Measurements from ENCODE around the gene MESP1.

Gene MESP1

GRCh38 chr15:89770041-89770440 lies 19.0 kb upstream of the MESP1 start:
- Histone ChIP-seq H3K9ac (ENCODE audit: low read length) (peak overlapping the region; percentile 29), H3K14ac (ENCODE audit: low read length in 2 of 2) (no peak overlapping the region), H3K27me3 (ENCODE audit: control insufficient read depth in 1 of 2, insufficient read depth in 1 of 2, low read length in 2 of 2) (no peaks in the 10 kb centered on the region), H2BK120ac (ENCODE audit: low read depth, low read length) (no peak overlapping the region), H3K9me3 (ENCODE audit: control insufficient read depth, low read length) (no peaks in the 10 kb centered on the region), H3K27ac (ENCODE audit: low read length, poor library complexity, severe bottlenecking) (no peak overlapping the region), H3K18ac (ENCODE audit: low read depth in 1 of 2, low read length in 2 of 2) (no peak overlapping the region), H2BK12ac (ENCODE audit: low read length in 2 of 2) (no peak overlapping the region), H3K4me3 (ENCODE audit: insufficient read depth in 1 of 2, low read depth in 1 of 2, low read length in 2 of 2) (no peak overlapping the region), H4K91ac (ENCODE audit: low read length) (no peak overlapping the region), H3K4ac (ENCODE audit: low read depth in 1 of 2, low read length in 2 of 2) (no peak overlapping the region), H2BK5ac (ENCODE audit: low read depth, low read length, poor library complexity, severe bottlenecking) (no peak overlapping the region), H2AK5ac (ENCODE audit: low read length, severe bottlenecking) (no peak overlapping the region), H3K36me3 (ENCODE audit: control insufficient read depth in 1 of 2, insufficient read depth in 2 of 2, low read depth in 1 of 2, low read length in 2 of 2) (peaks cover 5 to 6% of the 10 kb centered on the region in 2 experiments), H3K79me1 (replicated peaks; ENCODE audit: low read length, poor library complexity, severe bottlenecking) (no peaks in the 10 kb centered on the region), H2BK15ac (ENCODE audit: low read depth, poor library complexity, severe bottlenecking) (no peak overlapping the region), H4K8ac (ENCODE audit: low read length) (no peak overlapping the region), H3K4me2 (ENCODE audit: low read length, poor library complexity, severe bottlenecking) (no peak overlapping the region), H2AFZ (ENCODE audit: low read depth, low read length) (no peak overlapping the region), H3K23ac (ENCODE audit: low read length in 2 of 2) (no peak overlapping the region), H3K4me1 (ENCODE audit: control insufficient read depth, insufficient read depth, low read depth, low read length) (peaks cover 12% of the 10 kb centered on the region)
- whole genome bisulfite sequencing = 80% methylated on average over 3 of the region's 3 CpGs
- no peak for DNase-seq

GRCh38 chr15:89769366-89769765 lies 18.3 kb upstream of the MESP1 start:
- H3K9me3 ChIP-seq (ENCODE audit: control insufficient read depth, low read length) = no peaks in the 10 kb centered on the region
- no peak overlapping the region for H3K4ac ChIP-seq (ENCODE audit: low read depth in 1 of 2, low read length in 2 of 2)
- peaks cover 12% of the 10 kb centered on the region for H3K4me1 ChIP-seq (ENCODE audit: control insufficient read depth, insufficient read depth, low read depth, low read length)
- no peak overlapping the region for H4K91ac ChIP-seq (ENCODE audit: low read length)
- H2BK5ac ChIP-seq (ENCODE audit: low read depth, low read length, poor library complexity, severe bottlenecking) = no peak overlapping the region
- no peak overlapping the region for H3K27ac ChIP-seq (ENCODE audit: low read length, poor library complexity, severe bottlenecking)
- H3K23ac ChIP-seq (ENCODE audit: low read length in 2 of 2) = no peak overlapping the region
- H3K4me2 ChIP-seq (ENCODE audit: low read length, poor library complexity, severe bottlenecking) = no peak overlapping the region
- H3K27me3 ChIP-seq (ENCODE audit: control insufficient read depth in 1 of 2, insufficient read depth in 1 of 2, low read length in 2 of 2) = no peaks in the 10 kb centered on the region
- no peak overlapping the region for H3K9ac ChIP-seq (ENCODE audit: low read length)
- no peak overlapping the region for H2AK5ac ChIP-seq (ENCODE audit: low read length, severe bottlenecking)
- H2AFZ ChIP-seq (ENCODE audit: low read depth, low read length) = no peak overlapping the region
- H4K8ac ChIP-seq (ENCODE audit: low read length) = no peak overlapping the region
- no peak overlapping the region for H2BK12ac ChIP-seq (ENCODE audit: low read length in 2 of 2)
- no peak for DNase-seq
- no peak overlapping the region for H3K18ac ChIP-seq (ENCODE audit: low read depth in 1 of 2, low read length in 2 of 2)
- no peaks in the 10 kb centered on the region for H3K79me1 ChIP-seq (replicated peaks; ENCODE audit: low read length, poor library complexity, severe bottlenecking)
- no peak overlapping the region for H3K14ac ChIP-seq (ENCODE audit: low read length in 2 of 2)
- 86% methylated on average over 2 of the region's 3 CpGs for WGBS
- no peak overlapping the region for H2BK120ac ChIP-seq (ENCODE audit: low read depth, low read length)
- no peak overlapping the region for H2BK15ac ChIP-seq (ENCODE audit: low read depth, poor library complexity, severe bottlenecking)
- no peak overlapping the region for H3K4me3 ChIP-seq (ENCODE audit: insufficient read depth in 1 of 2, low read depth in 1 of 2, low read length in 2 of 2)
- peaks cover 2 to 6% of the 10 kb centered on the region in 2 experiments for H3K36me3 ChIP-seq (ENCODE audit: control insufficient read depth in 1 of 2, insufficient read depth in 2 of 2, low read depth in 1 of 2, low read length in 2 of 2)

GRCh38 chr15:89768071-89768500 lies 17.0 kb upstream of the MESP1 start:
- Histone ChIP-seq H3K27ac (ENCODE audit: low read length, poor library complexity, severe bottlenecking) (no peak overlapping the region), H3K18ac (ENCODE audit: low read depth in 1 of 2, low read length in 2 of 2) (no peak overlapping the region), H2BK120ac (ENCODE audit: low read depth, low read length) (no peak overlapping the region), H3K27me3 (ENCODE audit: control insufficient read depth in 1 of 2, insufficient read depth in 1 of 2, low read length in 2 of 2) (no peaks in the 10 kb centered on the region), H2BK12ac (ENCODE audit: low read length in 2 of 2) (no peak overlapping the region), H3K79me1 (replicated peaks; ENCODE audit: low read length, poor library complexity, severe bottlenecking) (no peaks in the 10 kb centered on the region), H3K9ac (ENCODE audit: low read length) (no peak overlapping the region), H3K4me3 (ENCODE audit: insufficient read depth in 1 of 2, low read depth in 1 of 2, low read length in 2 of 2) (no peak overlapping the region), H2BK15ac (ENCODE audit: low read depth, poor library complexity, severe bottlenecking) (no peak overlapping the region), H4K91ac (ENCODE audit: low read length) (no peak overlapping the region), H3K4ac (ENCODE audit: low read depth in 1 of 2, low read length in 2 of 2) (no peak overlapping the region), H2AFZ (ENCODE audit: low read depth, low read length) (no peak overlapping the region), H3K9me3 (ENCODE audit: control insufficient read depth, low read length) (no peaks in the 10 kb centered on the region), H3K14ac (ENCODE audit: low read length in 2 of 2) (no peak overlapping the region), H3K4me2 (ENCODE audit: low read length, poor library complexity, severe bottlenecking) (no peak overlapping the region), H3K4me1 (ENCODE audit: control insufficient read depth, insufficient read depth, low read depth, low read length) (peaks cover 12% of the 10 kb centered on the region), H4K8ac (ENCODE audit: low read length) (no peak overlapping the region), H3K36me3 (ENCODE audit: control insufficient read depth in 1 of 2, insufficient read depth in 2 of 2, low read depth in 1 of 2, low read length in 2 of 2) (peaks cover 0 to 6% of the 10 kb centered on the region in 2 experiments), H3K23ac (ENCODE audit: low read length in 2 of 2) (no peak overlapping the region), H2BK5ac (ENCODE audit: low read depth, low read length, poor library complexity, severe bottlenecking) (no peak overlapping the region), H2AK5ac (ENCODE audit: low read length, severe bottlenecking) (no peak overlapping the region)
- DNase-seq = no peak
- 80% methylated on average over 7 of the region's 7 CpGs for WGBS

- Histone ChIP-seq H3K36me3 (ENCODE audit: control insufficient read depth in 1 of 2, insufficient read depth in 2 of 2, low read depth in 1 of 2, low read length in 2 of 2) (peaks cover 0 to 6% of the 10 kb centered on the region in 2 experiments), H3K9ac (ENCODE audit: low read length) (no peak overlapping the region), H4K91ac (ENCODE audit: low read length) (no peak overlapping the region), H2BK15ac (ENCODE audit: low read depth, poor library complexity, severe bottlenecking) (no peak overlapping the region), H2AK5ac (ENCODE audit: low read length, severe bottlenecking) (no peak overlapping the region), H3K4me3 (ENCODE audit: insufficient read depth in 1 of 2, low read depth in 1 of 2, low read length in 2 of 2) (no peak overlapping the region), H3K79me1 (replicated peaks; ENCODE audit: low read length, poor library complexity, severe bottlenecking) (no peaks in the 10 kb centered on the region), H4K8ac (ENCODE audit: low read length) (no peak overlapping the region), H3K9me3 (ENCODE audit: control insufficient read depth, low read length) (no peaks in the 10 kb centered on the region), H2BK120ac (ENCODE audit: low read depth, low read length) (no peak overlapping the region), H3K4ac (ENCODE audit: low read depth in 1 of 2, low read length in 2 of 2) (no peak overlapping the region), H3K4me1 (ENCODE audit: control insufficient read depth, insufficient read depth, low read depth, low read length) (peaks cover 11% of the 10 kb centered on the region), H3K27me3 (ENCODE audit: control insufficient read depth in 1 of 2, insufficient read depth in 1 of 2, low read length in 2 of 2) (no peaks in the 10 kb centered on the region), H3K4me2 (ENCODE audit: low read length, poor library complexity, severe bottlenecking) (no peak overlapping the region), H2BK5ac (ENCODE audit: low read depth, low read length, poor library complexity, severe bottlenecking) (no peak overlapping the region), H2AFZ (ENCODE audit: low read depth, low read length) (no peak overlapping the region), H3K23ac (ENCODE audit: low read length in 2 of 2) (no peak overlapping the region), H3K18ac (ENCODE audit: low read depth in 1 of 2, low read length in 2 of 2) (no peak overlapping the region), H3K27ac (ENCODE audit: low read length, poor library complexity, severe bottlenecking) (no peak overlapping the region), H2BK12ac (ENCODE audit: low read length in 2 of 2) (no peak overlapping the region), H3K14ac (ENCODE audit: low read length in 2 of 2) (no peak overlapping the region)
- WGBS = 68% methylated on average over 6 of the region's 8 CpGs
- no peak for DNase-seq
Measured at GRCh38 chr15:89767411-89767915, 16.4 kb upstream of the MESP1 start.
